Non-pigmented ciliary epithelial cell (primary cell): ENCODE results near the gene AP5S1.

Source experiments
- DNase-seq: peaks from one replicate; pipeline ENCODE4 v3.0.0-alpha.2; 2010; ENCODE audit warnings: low read depth

Gene AP5S1

GRCh38 chr20:3876676-3877075, 56.3 kb downstream of the AP5S1 start:
- no peak for DNase-seq
